Measurements from ENCODE around the gene LDAH.

- TF ChIP-seq CTCF (IDR thresholded peaks at IDR 0.05) (no peak), EZH2 (IDR thresholded peaks at IDR 0.05; ENCODE audit: borderline replicate concordance, insufficient read depth, low read depth, low read length, poor library complexity, severe bottlenecking) (no peak)
Observed at GRCh38 chr2:20670315-20671035, 152.4 kb downstream of the LDAH start.
